ENCODE data around the gene ADAM21.
"Not testable (repeated sequence)": the region's sequence is repeated elsewhere in the genome, so short reads cannot be mapped to it uniquely, and the experiment has no call there.

ADAM21 gene

DNA sequence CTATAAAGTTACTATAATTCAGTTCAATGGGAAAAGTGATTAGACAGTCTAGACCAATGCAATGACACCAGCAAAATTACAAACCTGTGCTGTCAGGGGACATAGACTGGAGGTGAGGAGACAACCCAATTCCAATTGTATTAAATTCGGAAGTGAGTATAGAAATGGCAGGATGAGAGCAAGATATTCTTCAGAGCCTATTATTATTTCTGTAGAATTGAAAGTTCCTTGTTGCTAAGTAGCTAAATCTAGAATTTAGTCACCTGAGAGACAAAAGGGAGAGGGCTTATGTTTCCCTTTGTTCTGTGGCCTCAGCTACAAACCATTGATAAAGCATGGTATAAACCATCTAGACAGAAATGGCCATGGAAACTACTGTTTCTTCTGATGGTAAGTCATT lies at the start of gene ADAM21:
TSS of gene ADAM21 (plus strand) at position 301 of the 400 bp plus-strand sequence. CDS start 5,326 bp downstream, outside the sequence.
- DNase-seq = no peak

GRCh38 chr14:70403335-70403734 lies 48.6 kb upstream of the ADAM21 start:
- not testable (repeated sequence) for DNase-seq

GRCh38 chr14:70406216-70406615 lies 45.8 kb upstream of the ADAM21 start:
- not testable (repeated sequence) for DNase-seq

DNA sequence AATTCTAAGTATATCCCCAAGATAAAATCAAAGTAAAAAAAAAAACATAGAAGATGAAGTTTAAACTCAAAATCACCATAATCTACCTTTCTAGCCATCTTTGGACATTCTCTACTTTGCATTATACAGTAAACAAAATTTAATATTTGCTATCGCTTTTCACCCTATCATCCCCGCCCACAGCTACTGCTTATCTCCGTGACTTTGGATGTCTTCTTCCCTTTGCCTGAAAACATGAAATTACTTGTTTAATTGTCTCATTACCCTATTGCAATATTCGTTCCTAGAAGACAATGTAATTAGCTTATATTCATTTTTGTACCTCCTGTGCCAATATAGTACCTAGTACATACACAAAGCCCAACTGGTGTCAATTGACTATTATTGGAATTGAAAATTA lies 44.4 kb upstream of the ADAM21 start:
- DNase-seq = no peak

GRCh38 chr14:70415788-70416187 lies 36.2 kb upstream of the ADAM21 start:
- DNase-seq = no peak

GRCh38 chr14:70416338-70416724 lies 35.6 kb upstream of the ADAM21 start:
- no peak for DNase-seq

DNA sequence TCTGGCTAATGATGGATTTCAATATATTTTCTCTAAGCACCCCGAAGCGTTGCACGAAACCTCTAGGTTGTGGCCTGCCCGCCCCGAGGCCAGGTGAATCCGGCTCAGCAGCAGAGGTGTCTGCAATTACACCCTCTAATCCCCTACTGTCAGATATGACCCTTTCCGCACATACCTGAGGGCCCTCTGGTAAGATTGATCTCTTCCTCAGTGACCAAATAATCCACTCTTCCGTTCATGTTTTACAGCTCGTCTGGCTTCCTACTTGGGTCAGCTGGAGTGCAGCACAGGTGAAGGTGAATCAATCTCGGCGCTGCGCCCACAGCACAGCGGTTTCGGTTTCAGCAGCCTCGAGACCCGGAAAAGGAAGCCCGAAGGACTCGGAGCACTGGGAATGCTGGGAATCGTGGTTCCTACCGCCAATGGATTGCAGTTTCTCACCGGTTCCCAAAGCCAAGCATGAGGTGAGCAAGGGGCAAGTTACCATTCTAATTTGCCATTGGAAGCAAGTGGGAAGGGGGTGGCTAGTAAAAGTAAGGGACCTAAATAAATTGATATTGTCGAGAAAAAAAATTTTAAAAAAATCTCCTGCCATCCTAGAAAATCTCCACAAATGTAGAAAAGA lies 35.1 kb upstream of the ADAM21 start, which contains the start of gene SYNJ2BP:
TSS of gene SYNJ2BP (minus strand) at position 366 of the 625 bp plus-strand sequence. CDS start at position 239, 127 bp downstream.
- DNase-seq = peak; percentile 82

GRCh38 chr14:70419270-70419931 lies 32.6 kb upstream of the ADAM21 start:
- DNase-seq = not testable (repeated sequence)

GRCh38 chr14:70422538-70422937 lies 29.4 kb upstream of the ADAM21 start:
- no peak for DNase-seq

DNA sequence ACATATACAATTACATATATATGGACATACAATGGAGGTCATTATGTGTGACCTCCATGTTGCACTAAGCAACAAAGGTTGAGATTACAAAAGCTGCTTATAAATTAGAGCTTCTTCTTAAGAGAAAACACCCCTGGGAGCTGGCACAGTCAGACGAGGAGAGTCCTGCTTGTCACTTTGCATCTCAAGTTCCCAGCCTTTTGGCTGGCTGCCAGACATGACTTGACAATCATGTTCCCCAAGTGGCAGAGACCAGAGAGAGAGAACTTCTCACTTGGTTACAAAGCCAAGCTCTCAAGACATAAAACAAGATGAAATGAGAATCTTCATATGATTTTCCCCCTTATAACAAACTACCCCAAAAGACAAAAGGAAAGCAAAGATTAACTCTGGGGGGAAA lies 26.6 kb upstream of the ADAM21 start:
- peak; percentile 26 for DNase-seq

GRCh38 chr14:70426555-70426954 lies 25.4 kb upstream of the ADAM21 start:
- DNase-seq = not testable (repeated sequence)

DNA sequence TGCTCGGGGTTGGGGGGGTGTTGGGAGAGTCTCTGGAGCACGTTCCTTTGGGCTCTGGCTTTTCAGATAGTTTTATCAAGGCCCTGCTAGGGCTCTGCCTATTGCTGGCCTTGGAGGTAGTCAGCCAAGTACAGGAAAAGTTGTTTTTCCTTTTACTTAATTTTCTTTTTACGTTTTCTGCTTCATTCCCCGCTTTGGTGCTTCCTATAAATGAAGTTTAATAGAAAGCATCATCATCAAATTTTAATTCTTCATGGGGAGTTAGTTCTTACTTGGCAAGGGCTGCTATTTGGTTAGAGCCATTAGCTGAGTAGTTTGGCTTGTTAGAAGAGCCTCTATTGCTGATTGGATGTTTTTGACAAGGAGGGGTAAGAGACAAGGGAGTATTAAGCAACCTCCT lies 15.1 kb upstream of the ADAM21 start:
- DNase-seq = no peak

- no peak for DNase-seq
Observed at GRCh38 chr14:70441641-70442040, 10.3 kb upstream of the ADAM21 start.

GRCh38 chr14:70442750-70443149 lies 9.2 kb upstream of the ADAM21 start:
- no peak for DNase-seq

GRCh38 chr14:70448633-70449340 lies 3.2 kb upstream of the ADAM21 start:
- DNase-seq = peak; percentile 2

DNA sequence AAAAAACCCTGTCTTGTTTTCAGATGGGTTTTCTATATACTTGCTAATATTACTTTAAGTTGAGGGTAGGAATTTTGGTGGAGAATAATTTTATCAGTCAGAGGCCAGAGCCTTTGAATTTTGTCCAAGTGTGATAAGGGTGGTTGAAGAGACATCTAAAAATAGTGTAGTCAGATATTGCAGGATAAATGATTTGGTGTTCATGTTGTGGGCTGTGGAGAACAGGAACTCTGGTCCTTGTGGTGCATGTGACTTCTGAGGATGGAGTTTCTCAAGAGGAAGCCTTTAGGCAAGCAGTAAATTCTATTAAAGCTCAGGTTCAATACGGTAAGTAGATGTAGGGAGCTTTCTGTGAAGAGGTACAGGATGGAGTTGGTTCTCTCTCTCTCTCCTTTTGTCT lies 2.8 kb downstream of the ADAM21 start:
- DNase-seq = no peak

DNA sequence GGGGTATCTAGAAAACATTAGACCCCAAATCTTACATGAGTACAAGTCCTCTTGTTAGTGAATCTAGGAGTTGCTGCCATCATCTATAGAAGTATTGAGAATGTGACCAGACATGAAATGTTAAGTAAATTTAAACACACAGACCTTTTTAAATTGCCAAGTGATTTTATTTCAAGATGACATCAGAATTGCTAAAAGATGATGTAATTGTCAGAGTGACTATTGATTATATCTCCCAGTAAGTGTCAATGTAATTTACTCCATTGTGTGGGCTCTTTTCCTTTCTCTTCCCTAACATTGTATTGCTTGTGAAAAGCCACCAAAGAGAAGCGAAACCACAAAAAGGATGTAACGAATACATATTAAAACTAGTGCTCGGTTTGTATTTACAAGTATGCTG lies 16.8 kb downstream of the ADAM21 start:
- DNase-seq = no peak

DNA sequence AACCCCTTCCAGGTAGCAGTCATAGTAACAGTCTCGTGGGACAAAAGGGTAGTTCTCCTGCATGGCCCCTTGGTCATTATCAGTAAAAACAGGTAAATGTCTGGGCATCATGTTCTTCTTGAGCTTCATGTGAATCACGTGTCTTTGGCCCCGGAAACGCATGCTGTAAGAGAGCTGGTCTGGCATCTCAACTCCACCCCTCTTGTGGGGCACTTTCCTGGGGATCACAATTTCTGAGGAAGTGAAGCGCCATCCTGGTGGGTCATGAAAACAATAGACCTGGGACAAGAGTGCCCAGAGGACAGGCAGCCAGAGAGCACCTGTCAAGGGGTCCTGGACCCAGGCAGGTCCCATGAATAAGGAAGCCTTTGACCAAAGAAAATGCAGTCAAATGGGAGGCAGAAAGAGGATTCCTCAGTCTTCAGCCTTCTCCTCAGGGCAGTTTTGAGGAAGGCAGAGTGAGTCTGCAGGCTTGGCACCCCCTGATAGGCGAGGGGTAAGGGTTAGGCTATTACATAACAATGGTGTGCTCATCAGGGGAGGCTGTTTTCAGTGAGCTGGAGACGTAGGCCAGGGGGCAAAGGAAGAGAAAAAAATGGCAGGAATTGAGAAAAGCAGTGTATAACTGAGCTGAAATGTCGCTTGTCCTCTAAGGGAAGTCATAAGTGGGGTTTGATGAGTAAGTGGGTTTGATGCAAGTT lies 19.0 kb downstream of the ADAM21 start:
- DNase-seq = not testable (repeated sequence)

GRCh38 chr14:70472253-70473159 lies 20.5 kb downstream of the ADAM21 start:
- DNase-seq = no peak

DNA sequence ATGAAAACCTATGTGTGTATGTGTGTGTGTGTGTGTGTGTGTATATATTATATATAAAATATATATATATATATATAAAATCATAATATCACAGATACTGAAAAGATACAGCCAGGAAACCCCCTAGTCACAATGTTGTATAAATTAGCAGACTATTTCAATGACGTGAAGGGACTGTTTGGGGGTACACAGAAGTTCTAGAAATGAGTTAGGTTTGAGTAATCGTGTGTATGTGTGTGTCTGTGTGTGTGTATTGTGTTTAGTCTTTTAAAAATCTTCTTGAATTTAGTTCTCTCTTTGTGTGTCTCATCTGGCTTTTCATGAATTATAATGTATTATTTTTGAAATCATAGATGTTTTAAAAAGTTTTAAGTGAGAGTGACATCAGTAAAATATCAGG lies 21.9 kb downstream of the ADAM21 start:
- DNase-seq = no peak

DNA sequence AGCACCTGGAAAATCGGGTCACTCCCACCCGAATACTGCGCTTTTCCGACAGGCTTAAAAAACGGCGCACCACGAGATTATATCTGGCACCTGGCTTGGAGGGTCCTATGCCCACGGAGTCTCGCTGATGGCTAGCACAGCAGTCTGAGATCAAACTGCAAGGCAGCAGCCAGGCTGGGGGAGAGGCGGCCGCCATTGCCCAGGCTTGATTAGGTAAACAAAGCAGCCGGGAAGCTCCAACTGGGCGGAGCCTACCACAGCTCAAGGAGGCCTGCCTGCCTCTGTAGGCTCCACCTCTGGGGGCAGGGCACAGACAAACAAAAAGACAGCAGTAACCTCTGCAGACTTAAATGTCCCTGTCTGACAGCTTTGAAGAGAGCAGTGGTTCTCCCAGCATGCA lies 23.5 kb downstream of the ADAM21 start:
- DNase-seq = not testable (repeated sequence)

Data from NCI-H2171 (cell line).